Measurements from ENCODE around the gene TAF3. TPM values are rescaled to one million over a fixed set of nuclear protein-coding genes. Genes with fewer than 3 reads are reported as not detected.

TAF3 gene
- total and polyA plus RNA-seq, 2 experiments from 2014 or later = 4.1 to 6.4 TPM

GRCh38 chr10:7945469-7946187 is 127.3 kb downstream of the TAF3 start:
- Histone ChIP-seq H3K36me3 (replicated peaks; ENCODE audit: insufficient read depth, low read depth) (no peaks in the 10 kb centered on the region), H3K9me2 (replicated peaks; ENCODE audit: insufficient read depth) (no peaks in the 10 kb centered on the region), H3K27me3 (no peaks in the 10 kb centered on the region), H2AFZ (no peak overlapping the region), H3K4me1 (ENCODE audit: insufficient read depth) (no peaks in the 10 kb centered on the region), H3K4me3 (no peak overlapping the region), H3K79me2 (no peaks in the 10 kb centered on the region), H3K4me2 (no peak overlapping the region), H3K27ac (no peak overlapping the region), H4K20me1 (ENCODE audit: insufficient read depth, poor library complexity, severe bottlenecking) (no peaks in the 10 kb centered on the region), H3K9me3 (ENCODE audit: low read depth) (no peaks in the 10 kb centered on the region)
- WGBS (ENCODE audit: low lambda C conversion rate, missing lambda C conversion rate) = 80% methylated on average over 11 of the region's 11 CpGs
- no peak for TF ChIP-seq CTCF (IDR thresholded peaks at IDR 0.05; ENCODE audit: poor library complexity)
- no peak for TF ChIP-seq EZH2 (IDR thresholded peaks at IDR 0.05; ENCODE audit: borderline replicate concordance)
- TF ChIP-seq EZH2phosphoT487 (IDR thresholded peaks at IDR 0.05; ENCODE audit: low read depth, severe bottlenecking, unreplicated experiment) = no peak
- no peak for DNase-seq (ENCODE audit: low spot score)

DNA sequence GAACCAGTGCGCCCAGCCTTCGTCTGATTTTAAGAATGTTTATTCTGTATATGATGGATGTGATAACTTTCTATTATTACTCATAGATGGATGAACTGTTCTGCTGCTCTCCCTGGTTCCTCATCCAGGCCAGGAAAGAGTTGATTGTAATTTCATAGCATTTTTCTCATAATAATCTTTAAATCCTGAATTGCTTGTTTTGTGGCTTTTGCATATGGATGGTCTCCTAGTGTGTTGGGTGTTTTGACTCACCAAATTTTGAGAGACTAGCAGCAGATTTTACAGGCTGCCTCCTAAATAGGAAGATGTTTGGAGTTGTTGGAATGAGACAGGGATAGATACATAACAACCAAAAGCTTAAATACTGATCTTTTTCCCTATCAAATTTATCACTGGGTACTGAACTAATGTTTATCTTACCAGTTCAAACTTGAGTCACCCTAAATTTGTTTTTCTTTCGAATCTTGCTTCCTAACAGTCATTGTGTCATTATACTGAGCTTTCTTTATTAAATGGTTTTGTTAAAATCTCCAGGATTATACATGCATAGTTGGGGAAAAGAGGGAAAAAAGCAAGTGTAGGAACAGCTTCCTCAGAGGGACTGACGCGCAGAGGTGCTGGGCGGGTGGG is 130.2 kb downstream of the TAF3 start:
- 88% methylated on average over 6 of the region's 6 CpGs for WGBS (ENCODE audit: low lambda C conversion rate, missing lambda C conversion rate)
- no peak overlapping the region for H2AFZ ChIP-seq
- no peaks in the 10 kb centered on the region for H4K20me1 ChIP-seq (ENCODE audit: insufficient read depth, poor library complexity, severe bottlenecking)
- no peaks in the 10 kb centered on the region for H3K4me1 ChIP-seq (ENCODE audit: insufficient read depth)
- no peak overlapping the region for H3K4me3 ChIP-seq
- no peaks in the 10 kb centered on the region for H3K9me3 ChIP-seq (ENCODE audit: low read depth)
- H3K79me2 ChIP-seq = no peaks in the 10 kb centered on the region
- H3K4me2 ChIP-seq = no peak overlapping the region
- no peak for DNase-seq (ENCODE audit: low spot score)
- no peak overlapping the region for H3K27ac ChIP-seq
- H3K9me2 ChIP-seq (replicated peaks; ENCODE audit: insufficient read depth) = no peaks in the 10 kb centered on the region
- H3K27me3 ChIP-seq = no peaks in the 10 kb centered on the region
- TF ChIP-seq EZH2 (IDR thresholded peaks at IDR 0.05; ENCODE audit: borderline replicate concordance) (no peak), EZH2phosphoT487 (IDR thresholded peaks at IDR 0.05; ENCODE audit: low read depth, severe bottlenecking, unreplicated experiment) (no peak), CTCF (IDR thresholded peaks at IDR 0.05; ENCODE audit: poor library complexity) (no peak)
- H3K36me3 ChIP-seq (replicated peaks; ENCODE audit: insufficient read depth, low read depth) = no peaks in the 10 kb centered on the region

GRCh38 chr10:7950981-7951847 is 132.9 kb downstream of the TAF3 start:
- H3K4me2 ChIP-seq = no peak overlapping the region
- no peak for TF ChIP-seq EZH2 (IDR thresholded peaks at IDR 0.05; ENCODE audit: borderline replicate concordance)
- TF ChIP-seq CTCF (IDR thresholded peaks at IDR 0.05; ENCODE audit: poor library complexity) = no peak
- WGBS (ENCODE audit: low lambda C conversion rate, missing lambda C conversion rate) = 90% methylated on average over 9 of the region's 9 CpGs

More at GRCh38 chr10:7950981-7951847, 132.9 kb downstream of the TAF3 start:
- H3K27ac ChIP-seq = no peak overlapping the region
- no peaks in the 10 kb centered on the region for H3K27me3 ChIP-seq
- H3K4me1 ChIP-seq (ENCODE audit: insufficient read depth) = no peaks in the 10 kb centered on the region
- H4K20me1 ChIP-seq (ENCODE audit: insufficient read depth, poor library complexity, severe bottlenecking) = no peaks in the 10 kb centered on the region
- H2AFZ ChIP-seq = no peak overlapping the region
- no peak for DNase-seq (ENCODE audit: low spot score)
- no peaks in the 10 kb centered on the region for H3K9me3 ChIP-seq (ENCODE audit: low read depth)
- H3K4me3 ChIP-seq = no peak overlapping the region
- H3K36me3 ChIP-seq (replicated peaks; ENCODE audit: insufficient read depth, low read depth) = no peaks in the 10 kb centered on the region
- H3K9me2 ChIP-seq (replicated peaks; ENCODE audit: insufficient read depth) = no peaks in the 10 kb centered on the region
- no peaks in the 10 kb centered on the region for H3K79me2 ChIP-seq

All from hepatocyte (in vitro differentiated cells).